ENCODE data around the gene ZNF385D.
"Not testable (repeated sequence)": the region's sequence is repeated elsewhere in the genome, so short reads cannot be mapped to it uniquely, and the experiment has no call there.

Gene ZNF385D

DNA sequence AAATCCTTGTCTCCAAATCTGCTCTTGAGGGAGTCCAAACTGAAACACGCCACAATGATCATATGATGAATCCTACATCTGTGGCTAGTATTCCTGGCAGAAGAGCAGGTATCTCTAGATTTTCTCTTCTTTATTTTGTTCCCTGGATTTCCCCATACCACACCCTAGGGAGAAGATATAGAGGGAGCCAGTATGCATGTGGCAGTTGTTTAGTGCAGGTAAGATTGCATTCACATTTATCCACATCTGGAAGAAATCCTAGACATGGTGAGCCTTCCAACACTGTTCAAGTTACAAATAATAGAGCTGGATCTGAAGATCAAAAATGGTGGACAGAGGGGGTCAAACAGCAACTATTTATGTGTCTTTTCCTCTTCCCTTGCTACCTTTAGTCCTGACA, 316.7 kb downstream of the ZNF385D start:
- DNase-seq, result no peak

DNA sequence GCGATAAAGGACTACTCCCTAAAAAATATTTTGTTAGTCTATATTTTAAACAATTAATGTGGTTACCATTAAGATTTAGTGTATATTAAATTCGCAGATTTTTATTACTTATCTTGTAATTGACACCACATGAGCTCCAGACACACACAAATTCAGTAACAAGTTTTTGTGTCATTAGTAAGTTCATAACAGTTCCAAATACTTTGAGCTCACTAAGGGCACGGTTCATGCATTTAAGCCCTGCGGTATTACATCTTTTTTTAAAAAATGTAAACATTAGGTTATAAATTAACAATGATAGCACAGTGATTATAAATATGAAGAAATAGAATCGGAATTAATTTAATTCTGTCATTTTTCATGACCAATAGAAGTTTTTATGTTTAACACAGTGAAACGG, 317.3 kb downstream of the ZNF385D start:
- no peak for DNase-seq

DNA sequence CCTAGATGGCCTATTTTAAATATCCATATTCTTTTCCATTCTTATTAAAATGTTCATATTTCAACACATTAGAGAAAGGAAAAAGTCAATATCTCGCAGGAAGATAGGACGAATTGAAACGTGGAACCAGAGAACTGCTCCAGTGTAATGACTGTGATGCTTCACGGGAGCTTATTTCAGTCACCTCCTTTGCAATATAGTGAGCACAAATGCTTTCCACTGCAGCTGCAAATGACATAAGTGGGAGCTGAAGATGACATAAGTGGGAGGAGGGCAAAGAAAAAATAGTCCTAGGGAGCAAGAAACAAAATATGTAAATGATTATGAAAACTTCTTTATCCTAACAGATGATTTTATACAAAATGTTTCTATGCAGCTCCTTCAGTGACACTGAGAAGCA, 324.1 kb downstream of the ZNF385D start:
- DNase-seq, result no peak

DNA sequence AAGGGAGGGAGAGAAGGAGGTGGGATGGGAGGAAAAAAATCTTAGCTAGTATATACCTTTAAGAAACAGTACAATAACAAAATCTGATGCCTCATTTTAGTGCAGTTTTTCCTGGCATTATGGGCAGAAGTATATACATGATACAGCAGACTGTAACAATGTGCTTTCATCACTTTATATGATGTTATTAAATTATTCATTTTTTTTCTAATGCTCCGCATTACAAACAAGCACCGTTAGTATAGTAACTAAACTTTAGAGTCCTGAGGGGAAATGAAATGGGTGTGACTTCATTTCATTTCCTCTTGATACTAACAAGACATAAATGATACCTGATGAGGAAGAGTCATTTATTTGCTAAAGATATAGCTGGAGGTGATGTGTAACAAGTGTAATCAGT, 325.3 kb downstream of the ZNF385D start:
- DNase-seq, result no peak

DNA sequence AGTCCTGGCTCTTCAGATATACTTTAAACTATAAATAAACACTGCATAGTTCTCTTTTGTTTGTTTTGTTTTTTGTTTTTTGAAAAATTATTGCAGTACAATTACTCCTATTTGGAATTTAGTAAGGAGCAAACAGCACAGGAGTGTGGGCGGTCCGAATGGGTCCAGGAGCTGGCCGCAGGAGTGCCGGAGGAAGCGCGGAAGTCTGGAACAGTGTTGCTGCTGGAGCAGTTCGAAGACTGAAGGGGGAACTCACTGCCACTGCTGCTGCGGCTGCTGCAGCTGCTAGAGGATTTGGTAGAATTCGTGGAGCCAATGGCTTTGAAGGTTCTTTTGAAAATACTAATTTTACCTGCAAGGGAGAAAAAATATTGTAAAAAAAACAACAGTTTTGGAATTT, 329.9 kb downstream of the ZNF385D start:
- no peak for DNase-seq

DNA sequence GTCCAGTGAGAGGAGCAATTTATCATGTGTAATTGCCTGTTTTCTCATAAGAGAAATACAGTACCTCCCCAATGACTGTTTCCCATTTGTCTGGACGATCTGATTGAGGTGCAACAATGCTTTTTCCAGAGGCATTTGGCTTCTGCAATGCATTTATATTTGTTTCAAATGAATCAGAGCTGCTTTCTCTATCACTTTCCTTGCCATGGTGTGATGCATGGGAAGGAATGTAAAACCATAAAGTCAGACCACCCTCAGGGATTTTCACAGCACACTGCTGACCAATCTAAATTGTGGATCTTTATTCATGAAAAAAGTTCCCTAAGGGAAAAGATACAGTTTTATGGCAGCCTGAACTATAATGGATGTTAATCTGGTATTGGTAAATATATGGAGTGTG, 333.0 kb downstream of the ZNF385D start:
- DNase-seq, result no peak

DNA sequence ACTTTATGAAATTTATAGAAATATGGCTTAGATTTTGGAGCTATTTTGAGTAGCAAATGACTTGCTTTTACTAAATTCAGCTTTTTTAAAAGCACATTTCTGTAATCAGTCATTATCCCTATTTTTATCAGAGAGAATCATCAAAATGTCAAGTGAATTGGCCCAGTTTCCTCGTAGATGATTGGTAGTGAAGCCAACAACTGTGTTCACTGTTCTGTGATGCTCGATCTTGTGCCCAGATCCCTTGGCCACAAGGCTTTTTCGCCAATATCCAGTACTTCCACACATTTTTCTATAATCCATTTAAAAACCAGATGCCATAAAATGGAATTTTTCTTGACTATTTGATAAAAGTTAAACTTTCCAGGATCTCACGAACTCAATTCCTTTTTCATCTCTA, 336.5 kb downstream of the ZNF385D start:
- no peak for DNase-seq

DNA sequence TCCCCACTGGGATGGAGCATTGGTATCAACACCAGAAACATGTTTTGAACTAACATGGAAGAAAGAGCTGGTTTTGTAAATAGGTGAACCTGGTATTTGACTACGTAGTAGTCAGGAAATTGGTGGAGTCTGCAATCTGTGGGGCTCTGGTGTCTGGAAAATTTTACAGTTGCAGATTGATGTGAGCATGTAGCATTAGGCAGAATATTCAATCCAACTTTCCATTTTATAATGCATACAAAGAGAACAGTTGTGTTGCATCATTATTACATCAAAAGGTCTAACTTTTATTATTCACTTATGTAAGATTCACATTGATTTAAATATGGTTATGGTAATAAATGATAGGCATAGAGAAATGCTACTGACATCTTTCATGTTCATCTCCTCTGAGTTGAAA, 340.0 kb downstream of the ZNF385D start:
- no peak for DNase-seq

DNA sequence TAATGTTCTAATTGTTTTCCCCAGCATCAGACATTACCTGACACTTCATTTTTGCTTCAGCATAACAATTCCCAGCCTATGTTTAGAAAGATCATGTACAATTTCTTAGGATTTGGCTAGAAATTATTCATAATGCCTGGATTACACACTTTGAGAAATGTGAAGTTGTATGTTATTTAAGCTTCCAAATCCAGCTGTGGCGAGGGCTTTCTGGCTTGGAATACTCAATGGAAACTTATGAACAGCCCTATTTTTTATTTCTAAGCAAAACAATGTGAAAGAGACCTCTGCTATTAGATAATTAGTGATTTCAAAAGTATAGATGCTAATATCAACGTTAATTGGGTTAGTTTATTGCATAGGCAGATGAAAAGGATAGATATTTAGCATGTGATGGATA, 341.6 kb downstream of the ZNF385D start:
- DNase-seq, result no peak

DNA sequence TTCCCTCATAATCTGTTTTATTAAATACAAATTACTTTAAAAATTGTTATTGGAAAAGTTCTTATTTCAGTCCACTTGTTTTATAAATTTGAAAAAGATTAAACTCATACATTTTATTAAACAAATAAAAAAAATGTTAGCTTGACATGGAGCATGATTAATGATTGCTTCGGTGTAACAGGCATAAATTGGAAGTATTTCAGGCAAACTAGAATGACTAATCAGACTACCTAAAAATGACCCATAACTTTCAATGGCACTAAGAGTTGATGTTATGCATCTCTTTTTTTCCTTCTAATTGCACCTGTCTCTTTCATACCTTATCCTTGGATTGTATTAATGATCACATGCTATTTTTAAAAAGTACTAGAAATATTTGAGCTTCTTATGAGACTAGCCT, 343.3 kb downstream of the ZNF385D start:
- no peak for DNase-seq

DNA sequence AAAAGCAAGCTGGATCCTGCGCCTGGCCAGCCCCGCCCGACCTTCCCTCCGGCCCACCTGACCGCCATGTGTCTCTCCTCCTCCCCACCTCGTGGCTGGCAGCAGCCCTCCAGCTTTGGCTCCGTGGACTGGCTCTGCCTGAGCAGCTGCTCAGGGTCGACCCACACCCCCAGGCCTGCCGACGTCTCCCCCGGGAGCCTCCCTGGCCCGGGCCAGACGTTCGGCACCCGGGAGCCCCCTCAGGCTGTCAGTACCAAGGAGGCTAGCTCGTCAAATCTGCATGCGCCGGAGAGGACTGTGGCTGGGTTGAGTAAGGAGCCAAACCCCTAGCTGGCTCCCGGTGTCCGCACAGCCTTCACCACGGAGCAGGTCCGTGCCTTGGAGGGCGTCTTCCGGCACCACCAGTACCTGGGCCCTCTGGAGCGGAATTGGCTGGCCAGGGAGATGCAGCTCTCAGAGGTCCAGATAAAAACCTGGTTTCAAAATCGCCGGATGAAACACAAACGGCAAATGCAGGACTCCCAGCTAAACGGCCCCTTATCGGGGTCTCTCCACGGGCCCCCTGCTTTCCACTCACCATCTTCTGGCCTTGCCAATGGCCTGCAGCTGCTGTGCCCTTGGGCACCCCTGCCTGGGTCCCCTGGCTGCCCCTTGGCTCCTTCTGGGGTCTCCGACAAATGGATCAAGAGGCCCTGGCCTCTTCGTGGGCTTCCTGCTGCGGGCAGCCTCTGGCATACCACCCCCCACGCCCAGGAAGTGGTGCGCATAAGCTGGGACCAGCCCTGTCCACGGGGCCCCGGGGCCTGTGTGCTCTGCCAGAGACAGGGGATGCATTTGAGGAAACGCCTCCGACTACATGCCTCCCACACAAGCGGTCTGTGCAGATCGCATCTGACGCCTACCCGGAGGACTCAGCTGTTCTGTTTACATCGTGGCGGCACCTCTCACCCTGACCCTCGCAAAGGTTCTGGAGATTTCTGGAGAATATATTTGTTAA, 345.0 kb downstream of the ZNF385D start:
- DNase-seq, result no peak

DNA sequence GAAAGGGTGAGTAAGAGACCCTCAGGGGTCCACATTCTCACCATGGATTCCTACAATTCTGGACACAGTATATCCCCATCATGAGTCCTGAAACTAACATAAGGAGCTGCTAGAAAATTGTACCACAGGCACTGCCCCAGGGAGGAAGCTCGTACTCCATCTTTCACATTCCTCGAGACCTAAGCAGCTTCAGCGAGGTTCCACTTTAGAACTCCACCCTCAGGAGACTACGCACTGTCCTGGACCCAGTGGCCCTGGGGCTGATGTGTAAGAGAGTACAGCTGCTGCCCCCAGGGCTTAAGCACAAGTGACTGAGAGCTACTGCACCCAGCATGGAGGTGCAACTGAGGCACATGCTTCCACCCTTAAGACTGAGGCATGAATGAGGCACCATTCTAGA, 352.5 kb downstream of the ZNF385D start:
- DNase-seq, result no peak

DNA sequence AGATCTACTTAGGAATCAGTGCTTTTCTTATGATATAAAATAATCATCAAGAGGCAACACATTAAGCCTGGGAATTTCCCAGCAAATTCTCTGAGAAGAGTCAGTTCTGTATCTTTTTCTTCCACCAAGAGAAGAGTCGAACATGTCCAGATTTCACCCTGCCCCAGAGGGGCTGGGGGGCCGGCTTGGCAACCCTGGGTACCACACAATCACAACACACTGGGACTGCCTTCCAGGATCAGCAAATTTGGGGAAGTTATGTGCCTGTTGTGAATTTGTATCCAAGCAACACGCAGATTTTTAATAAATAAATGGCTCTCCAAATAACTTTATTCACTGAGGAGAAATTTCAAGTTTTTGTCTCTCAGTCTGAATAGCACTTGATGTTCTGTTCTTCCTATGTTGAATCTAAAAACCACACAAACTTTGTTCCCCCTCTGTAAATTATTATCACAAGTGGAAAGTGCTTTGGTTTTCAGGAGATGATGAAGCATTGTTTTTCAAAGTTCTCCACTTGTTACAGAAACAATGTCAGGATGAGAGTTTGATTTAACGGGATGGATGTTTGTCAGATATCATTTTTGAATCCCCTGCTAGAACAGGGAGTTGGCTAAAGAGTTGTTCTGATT, 357.2 kb downstream of the ZNF385D start:
- DNase-seq, result no peak

DNA sequence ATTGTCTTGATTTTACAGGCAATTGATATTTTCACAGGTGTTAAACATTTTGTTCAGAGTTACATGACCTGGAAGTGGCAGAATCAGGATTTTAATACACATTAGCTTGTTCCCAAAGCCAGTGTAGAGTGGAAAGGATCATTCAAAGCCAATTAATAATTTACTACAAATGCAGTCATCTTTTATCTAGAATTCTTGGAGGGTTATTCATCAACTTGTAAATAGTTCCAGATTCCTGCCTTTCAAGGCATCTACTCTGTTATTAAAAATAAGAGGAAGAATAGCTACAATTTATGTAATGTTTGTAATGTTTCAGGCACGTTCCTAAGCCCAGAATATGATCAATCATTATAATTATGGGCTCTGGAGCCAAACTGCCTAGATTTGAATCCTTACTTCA, 358.5 kb downstream of the ZNF385D start:
- no peak for DNase-seq

DNA sequence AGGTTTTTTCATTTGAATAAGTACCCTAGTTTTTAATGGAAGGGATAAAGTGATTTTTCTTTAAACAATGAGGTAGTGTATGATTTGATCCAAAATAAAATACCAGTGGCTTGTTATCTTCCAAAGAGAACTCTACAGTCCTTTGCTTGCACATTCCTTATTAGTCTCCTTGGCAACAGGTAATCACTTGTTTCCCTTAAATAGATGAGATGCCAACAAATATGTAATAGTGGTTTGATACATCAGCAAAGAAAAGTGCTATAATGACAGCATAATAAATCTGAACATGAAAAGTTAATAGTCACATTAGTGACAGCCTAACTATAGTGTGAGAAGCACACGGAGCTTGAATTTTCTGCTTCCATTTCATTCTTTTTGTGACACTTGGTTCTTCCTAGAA, 360.2 kb downstream of the ZNF385D start:
- DNase-seq, result no peak

DNA sequence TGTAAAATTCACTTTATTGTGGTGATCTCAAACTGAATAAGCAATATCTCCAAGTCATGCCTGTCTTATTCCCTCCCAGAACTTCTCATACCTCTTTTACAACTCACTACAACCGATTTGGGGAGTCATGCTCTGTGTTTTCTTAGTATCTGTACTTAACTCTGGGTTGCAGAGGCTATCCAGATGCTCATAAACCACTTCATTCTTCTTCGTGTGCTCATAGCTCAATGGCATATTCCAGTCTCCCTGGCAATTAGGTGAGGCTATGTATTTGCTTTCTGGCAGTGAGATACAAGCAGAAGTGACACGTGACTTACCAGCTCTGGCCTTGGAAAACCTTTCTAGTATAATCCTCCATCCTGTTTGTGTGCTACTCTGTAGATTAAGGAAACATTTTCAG, 360.9 kb downstream of the ZNF385D start:
- DNase-seq, result no peak

DNA sequence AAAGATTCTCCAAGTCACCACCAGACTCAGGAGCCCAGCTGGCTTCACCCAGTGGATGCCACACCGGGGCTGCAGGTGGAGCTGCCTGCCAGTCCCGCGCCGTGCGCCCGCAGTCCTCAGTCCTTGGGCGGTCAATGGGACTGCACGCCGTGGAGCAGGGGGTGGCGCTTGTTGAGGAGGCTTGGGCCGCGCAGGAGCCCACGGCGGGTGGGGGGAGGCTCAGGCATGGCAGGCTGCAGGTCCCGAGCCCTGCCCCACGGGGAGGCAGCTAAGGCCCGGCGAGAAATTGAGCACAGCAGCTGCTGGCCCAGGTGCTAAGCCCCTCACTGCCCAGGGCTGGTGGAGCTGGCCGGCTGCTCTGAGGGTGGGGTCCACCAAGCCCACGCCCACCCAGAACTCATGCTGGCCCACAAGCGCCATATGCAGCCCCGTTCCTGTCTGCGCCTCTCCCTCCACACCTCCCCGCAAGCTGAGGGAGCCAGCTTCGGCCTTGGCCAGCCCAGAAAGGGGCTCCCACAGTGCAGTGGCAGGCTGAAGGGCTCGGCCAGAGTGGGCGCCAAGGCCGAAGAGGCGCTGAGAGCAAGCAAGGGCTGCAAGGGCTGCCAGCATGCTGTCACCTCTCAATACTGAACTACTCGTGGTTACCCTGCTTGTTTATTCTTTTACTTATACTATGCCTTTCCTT, 363.7 kb downstream of the ZNF385D start:
- DNase-seq, result not testable (repeated sequence)

DNA sequence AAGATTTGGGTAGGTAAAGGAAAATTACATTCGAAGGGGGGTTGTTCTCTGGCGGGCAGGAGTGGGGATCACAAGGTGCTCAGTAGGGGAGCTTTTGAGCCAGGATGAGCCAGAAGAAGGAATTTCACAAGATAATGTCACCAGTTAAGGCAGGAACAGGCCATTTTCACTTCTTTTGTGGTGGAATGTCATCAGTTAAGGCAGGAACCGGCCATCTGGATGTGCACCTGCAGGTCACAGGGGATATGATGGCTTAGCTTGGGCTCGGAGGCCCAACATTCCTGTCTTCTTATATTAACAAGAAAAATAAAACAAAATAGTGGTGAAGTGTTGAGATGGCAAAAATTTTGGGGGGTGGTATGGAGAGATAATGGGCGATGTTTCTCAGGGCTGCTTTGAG, 373.0 kb downstream of the ZNF385D start:
- DNase-seq, result not testable (repeated sequence)

DNA sequence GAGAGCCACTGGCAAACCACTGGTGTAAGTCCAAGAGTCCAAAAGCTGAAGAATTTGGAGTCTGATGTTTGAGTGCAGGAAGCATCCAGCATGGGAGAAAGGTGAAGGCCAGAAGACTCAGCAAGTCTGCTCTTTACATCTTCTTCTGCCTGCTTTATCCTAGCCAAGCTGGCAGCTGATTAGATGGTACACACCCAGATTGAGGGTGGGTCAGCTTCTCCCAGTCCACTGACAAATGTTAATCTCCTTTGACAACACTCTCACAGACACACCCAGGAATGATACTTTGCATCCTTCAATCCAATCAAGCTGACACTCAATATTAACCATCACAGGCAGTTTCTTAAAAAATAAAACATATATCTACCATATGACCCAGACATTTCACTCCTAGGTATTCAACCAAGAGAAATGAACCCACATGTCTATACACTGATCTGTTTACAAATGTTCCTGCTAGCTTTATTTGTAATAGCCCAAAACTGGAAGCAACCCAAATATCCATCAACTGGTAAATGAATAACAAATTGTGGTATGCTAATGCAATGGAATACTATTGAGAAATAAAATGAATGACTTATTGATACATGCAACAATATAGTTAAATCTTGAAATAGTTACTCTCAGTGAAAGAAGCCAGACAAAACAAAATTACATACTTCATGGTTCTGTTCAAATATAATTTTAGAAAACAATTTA, 373.8 kb downstream of the ZNF385D start:
- DNase-seq, result no peak

DNA sequence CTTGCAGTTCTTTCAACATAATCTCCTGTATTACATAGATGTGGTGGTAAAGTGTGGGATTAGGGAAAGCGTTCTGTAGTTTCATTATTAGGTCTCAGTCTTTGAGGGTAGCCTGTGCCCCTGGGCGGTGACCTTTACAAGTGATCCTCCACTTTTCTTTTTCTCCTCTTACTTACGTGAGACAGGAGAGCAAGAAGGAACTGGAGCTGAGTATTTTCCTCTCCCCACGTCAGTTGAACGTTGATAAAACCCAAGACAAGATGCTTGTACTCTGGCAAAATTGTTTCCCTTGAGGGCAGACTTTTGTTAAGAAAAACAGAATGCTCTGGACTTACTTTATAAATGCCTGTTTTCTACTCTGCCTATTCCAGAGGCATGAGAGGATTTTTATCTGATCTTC, 378.7 kb downstream of the ZNF385D start:
- no peak for DNase-seq

Measured in activated CD4-positive, alpha-beta T cell treated with anti-CD3 and anti-CD28 coated beads, Interleukin-2, Interleukin-6, amounts not matched to agents 100 ng/mL and 50 ng/mL, durations not matched to agents 16 hours and 8 hours (primary cell).